Breast epithelium (tissue), 3 donors: ENCODE data around the gene GLT6D1.

Experiments used
- POLR2A ChIP-seq: fragments of 450-650 bp; IDR thresholded peaks from one replicate; pipeline ENCODE4 v1.6.1; 2016; ENCODE audit warnings: antibody characterized with exemption, mild to moderate bottlenecking, moderate library complexity
- POLR2AphosphoS5 ChIP-seq, 3 donors: sonication (generic); formaldehyde crosslinking; IDR thresholded peaks; one replicate each; pipeline ENCODE4 v1.6.1; 2017; ENCODE audit warnings: antibody characterized with exemption in 3 of 3
- TF ChIP-seq, protein P1 (sequence below), 3 donors: fragments of 450-650 bp; IDR thresholded peaks; one replicate each; pipeline ENCODE4 v1.5.1; 2016 to 2017; ENCODE audit warnings: antibody characterized with exemption in 3 of 3, mild to moderate bottlenecking in 3 of 3, moderate library complexity in 3 of 3

DNA sequence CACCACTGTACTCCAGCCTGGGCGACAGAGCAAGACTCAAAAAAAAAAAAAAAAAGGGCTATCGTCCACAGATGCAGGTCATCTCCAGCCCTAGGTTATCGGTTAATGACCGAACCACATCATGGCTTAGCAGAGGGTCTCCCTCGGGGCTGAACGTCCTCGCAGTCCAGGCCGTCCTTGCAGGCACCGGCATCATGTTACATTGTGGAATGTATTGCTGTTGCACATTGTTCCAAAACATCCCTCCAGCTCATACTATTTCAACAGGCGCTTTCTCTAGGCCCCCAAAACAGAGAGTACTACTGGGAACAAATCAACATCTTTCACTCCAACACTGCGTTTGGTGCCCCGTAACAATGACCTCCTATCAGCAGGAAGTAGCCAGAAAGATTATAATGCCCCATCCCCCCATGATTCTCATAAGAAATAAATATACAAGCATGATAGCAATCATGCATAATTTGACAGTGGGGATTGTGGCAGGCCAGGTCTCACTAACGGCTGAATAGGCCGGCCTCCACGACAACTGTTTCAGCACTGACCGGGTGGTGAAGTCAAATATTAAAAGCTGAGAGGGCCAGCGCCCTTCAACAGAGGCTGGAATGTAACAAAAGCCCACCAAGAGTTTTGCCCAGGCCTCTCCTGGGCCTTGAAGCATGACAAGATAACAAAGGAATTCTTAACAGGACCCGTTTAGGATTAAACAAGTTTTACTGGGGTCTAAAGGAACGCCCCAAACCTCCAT is 22.6 kb upstream of the GLT6D1 start:
- TF ChIP-seq, protein P1, sequence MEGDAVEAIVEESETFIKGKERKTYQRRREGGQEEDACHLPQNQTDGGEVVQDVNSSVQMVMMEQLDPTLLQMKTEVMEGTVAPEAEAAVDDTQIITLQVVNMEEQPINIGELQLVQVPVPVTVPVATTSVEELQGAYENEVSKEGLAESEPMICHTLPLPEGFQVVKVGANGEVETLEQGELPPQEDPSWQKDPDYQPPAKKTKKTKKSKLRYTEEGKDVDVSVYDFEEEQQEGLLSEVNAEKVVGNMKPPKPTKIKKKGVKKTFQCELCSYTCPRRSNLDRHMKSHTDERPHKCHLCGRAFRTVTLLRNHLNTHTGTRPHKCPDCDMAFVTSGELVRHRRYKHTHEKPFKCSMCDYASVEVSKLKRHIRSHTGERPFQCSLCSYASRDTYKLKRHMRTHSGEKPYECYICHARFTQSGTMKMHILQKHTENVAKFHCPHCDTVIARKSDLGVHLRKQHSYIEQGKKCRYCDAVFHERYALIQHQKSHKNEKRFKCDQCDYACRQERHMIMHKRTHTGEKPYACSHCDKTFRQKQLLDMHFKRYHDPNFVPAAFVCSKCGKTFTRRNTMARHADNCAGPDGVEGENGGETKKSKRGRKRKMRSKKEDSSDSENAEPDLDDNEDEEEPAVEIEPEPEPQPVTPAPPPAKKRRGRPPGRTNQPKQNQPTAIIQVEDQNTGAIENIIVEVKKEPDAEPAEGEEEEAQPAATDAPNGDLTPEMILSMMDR (IDR thresholded peaks at IDR 0.05) = no peak
- TF ChIP-seq POLR2A = no peak
- TF ChIP-seq POLR2AphosphoS5 (IDR thresholded peaks at IDR 0.05) = no peak
